Prostate gland (tissue), 2 donors: ENCODE data around the gene MOCS1. TPM values are rescaled to one million over a fixed set of nuclear protein-coding genes. Genes with fewer than 3 reads are reported as not detected.

Experiments used
- DNase-seq: peaks from one replicate; pipeline ENCODE4 v3.0.0-alpha.2; 2019; ENCODE audit warnings: low spot score
- H3K27ac ChIP-seq, 2 donors: fragments of 200-600 bp; sonication (generic); 2 replicates each; pipeline ENCODE4 v1.5.1; 2017 to 2019
- H3K27me3 ChIP-seq: fragments of 200-600 bp; sonication (generic); replicated peaks from 2 replicates; pipeline ENCODE4 v1.5.1; 2019; ENCODE audit not compliant: insufficient read depth
- H3K36me3 ChIP-seq, 2 donors: fragments of 200-600 bp; sonication (generic); 1 replicate in 1 of 2; 2 replicates in 1 of 2; pipeline versions ENCODE4 v1.5.1 to v1.8.1; 2017 to 2019
- H3K4me1 ChIP-seq: fragments of 200-600 bp; sonication (generic); replicated peaks from 2 replicates; pipeline ENCODE4 v1.5.1; 2019
- H3K4me3 ChIP-seq, 2 donors: fragments of 200-600 bp; sonication (generic); 2 replicates each; pipeline ENCODE4 v1.5.1; 2017 to 2019
- H3K9me3 ChIP-seq: fragments of 200-600 bp; sonication (generic); 2 replicates; pipeline ENCODE4 v1.5.1; 2017
- POLR2A ChIP-seq: fragments of 450-650 bp; IDR thresholded peaks from one replicate; pipeline ENCODE4 v1.6.1; 2016; ENCODE audit warnings: antibody characterized with exemption, mild to moderate bottlenecking
- POLR2AphosphoS5 ChIP-seq: sonication (generic); formaldehyde crosslinking; IDR thresholded peaks from one replicate; pipeline ENCODE4 v1.6.1; 2017; ENCODE audit warnings: antibody characterized with exemption
- WGBS: methylation state at CpG from one replicate; pipeline ENCODE4 v1.1.5; 2018; 5-methylcytosine and 5-hydroxymethylcytosine counted together
- intact Hi-C: fragments of 100-400 bp; cut with DNase I; formaldehyde crosslinking; loops from one replicate; pipeline ENCODE4 v1.14.2; 2022
- total RNA-seq, 2 donors: library from RNA; depleted of rRNA; stranded (reverse); fragments of >200 nt; gene quantifications; one replicate each; pipeline ENCODE4 v1.1.0, GENCODE V29; 2016
- TF ChIP-seq, protein P1 (sequence below), 4 experiments: fragments of 200-600 bp in 2 of 4; fragments of 450-650 bp in 2 of 4; sonication (generic) in 2 of 4; IDR thresholded peaks; 1 replicate in 3 of 4; 2 replicates in 1 of 4; pipeline ENCODE4 v1.5.1; 2016 to 2019; ENCODE audit warnings: antibody characterized with exemption in 4 of 4, mild to moderate bottlenecking in 2 of 4, moderate library complexity in 2 of 4

MOCS1 gene
- total RNA-seq, 2 donors from 2014 or later, result 7.2 to 19.8 TPM

DNA sequence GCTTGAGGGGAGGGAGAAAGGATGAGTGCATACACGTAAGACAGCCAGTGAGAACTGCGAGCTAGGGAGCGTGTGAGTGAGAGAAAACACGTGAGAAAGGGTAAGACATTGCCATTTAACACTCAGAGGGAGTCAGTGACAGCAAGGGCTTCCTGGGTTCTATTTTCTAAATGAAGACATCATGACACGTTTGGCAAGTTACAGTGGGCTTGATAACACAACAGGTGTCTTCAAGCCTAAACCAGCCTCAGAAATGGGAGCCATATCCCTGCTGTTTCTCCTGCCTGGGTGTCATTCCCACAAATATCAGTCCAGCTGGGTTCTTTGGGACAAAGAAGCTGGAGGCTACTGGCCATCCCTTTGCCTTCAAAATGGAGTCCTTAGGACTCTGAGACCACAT is 16.9 kb upstream of the MOCS1 start:
- no peak overlapping the region for H3K27ac ChIP-seq
- H3K36me3 ChIP-seq, result no peaks in the 10 kb centered on the region
- intact Hi-C loops, result no loop called here

DNA sequence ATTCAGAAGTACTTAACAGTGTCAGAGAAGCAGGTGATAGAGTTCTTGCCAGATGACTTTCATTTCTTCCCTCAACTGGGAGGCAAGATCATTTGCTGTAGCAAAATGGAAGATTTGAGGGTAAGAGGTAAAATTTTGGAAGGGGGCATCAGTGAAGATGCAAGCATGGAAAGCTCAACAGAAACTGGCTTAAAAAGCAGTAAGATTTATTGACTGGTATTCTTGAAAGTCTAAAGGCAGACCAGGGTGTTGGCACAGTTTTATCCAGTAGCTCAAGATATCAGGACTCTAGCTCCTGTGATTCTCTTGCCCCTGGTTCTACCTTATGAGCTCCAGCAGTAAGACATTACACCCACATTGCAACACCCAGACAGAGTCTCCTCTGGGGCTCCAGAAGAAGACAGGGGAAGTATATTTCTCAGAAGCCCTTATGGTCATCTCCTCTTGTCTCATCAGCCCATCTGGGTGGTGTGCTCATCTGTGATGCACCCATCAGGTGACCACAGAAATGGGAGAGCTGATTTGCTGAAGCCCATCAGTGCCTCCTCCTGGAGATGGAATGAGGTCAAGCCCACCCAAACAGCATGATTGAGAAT is 16.0 kb upstream of the MOCS1 start:
- Histone ChIP-seq H3K27ac (no peak overlapping the region), H3K4me3 (no peak overlapping the region), H3K27me3 (no peaks in the 10 kb centered on the region), H3K9me3 (no peaks in the 10 kb centered on the region), H3K36me3 (no peaks in the 10 kb centered on the region), H3K4me1 (no peaks in the 10 kb centered on the region)
- TF ChIP-seq POLR2AphosphoS5, result no peak
- no peak for TF ChIP-seq POLR2A
- TF ChIP-seq, protein P1, sequence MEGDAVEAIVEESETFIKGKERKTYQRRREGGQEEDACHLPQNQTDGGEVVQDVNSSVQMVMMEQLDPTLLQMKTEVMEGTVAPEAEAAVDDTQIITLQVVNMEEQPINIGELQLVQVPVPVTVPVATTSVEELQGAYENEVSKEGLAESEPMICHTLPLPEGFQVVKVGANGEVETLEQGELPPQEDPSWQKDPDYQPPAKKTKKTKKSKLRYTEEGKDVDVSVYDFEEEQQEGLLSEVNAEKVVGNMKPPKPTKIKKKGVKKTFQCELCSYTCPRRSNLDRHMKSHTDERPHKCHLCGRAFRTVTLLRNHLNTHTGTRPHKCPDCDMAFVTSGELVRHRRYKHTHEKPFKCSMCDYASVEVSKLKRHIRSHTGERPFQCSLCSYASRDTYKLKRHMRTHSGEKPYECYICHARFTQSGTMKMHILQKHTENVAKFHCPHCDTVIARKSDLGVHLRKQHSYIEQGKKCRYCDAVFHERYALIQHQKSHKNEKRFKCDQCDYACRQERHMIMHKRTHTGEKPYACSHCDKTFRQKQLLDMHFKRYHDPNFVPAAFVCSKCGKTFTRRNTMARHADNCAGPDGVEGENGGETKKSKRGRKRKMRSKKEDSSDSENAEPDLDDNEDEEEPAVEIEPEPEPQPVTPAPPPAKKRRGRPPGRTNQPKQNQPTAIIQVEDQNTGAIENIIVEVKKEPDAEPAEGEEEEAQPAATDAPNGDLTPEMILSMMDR (IDR thresholded peaks at IDR 0.05), result no peak
- DNase-seq, result no peak
- intact Hi-C loops, result no loop called here

More for the DNA sequence above, 16.9 kb upstream of the MOCS1 start:
- no peak overlapping the region for H3K4me3 ChIP-seq
- TF ChIP-seq, protein P1 (IDR thresholded peaks at IDR 0.05), result no peak
- TF ChIP-seq POLR2A (no peak), POLR2AphosphoS5 (no peak)
- no peaks in the 10 kb centered on the region for H3K9me3 ChIP-seq
- H3K27me3 ChIP-seq, result no peaks in the 10 kb centered on the region
- DNase-seq, result no peak
- H3K4me1 ChIP-seq, result no peaks in the 10 kb centered on the region
- WGBS, result 79% methylated on average over 5 of the region's 5 CpGs

DNA sequence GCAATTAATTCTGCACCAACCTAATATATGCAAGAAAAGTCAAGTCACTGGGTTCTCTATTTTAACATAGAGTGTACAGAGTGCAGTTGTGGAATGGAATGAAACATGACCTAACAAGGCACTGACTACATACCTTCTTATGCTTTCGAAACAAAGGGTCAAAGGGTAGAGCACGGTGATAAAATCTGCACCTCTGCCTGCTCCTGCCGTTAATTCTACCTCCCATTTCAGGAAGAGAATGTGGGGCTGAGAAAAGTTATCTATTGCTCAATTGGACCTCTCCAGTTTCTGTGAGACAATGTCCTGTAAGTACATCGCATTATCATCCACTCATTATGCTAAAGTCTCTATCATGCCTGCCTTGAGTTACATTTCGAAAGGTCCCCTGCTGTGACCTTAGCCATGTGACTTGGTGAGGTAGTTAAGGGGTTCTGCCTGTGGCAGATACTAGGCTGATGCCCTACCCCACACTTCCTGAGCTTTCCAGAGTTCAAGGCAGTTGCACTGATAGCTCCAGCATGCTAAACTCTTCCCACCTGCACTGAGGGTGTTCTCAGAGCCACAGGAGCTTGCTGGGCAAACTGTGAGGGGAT is 14.0 kb upstream of the MOCS1 start:
- no peak overlapping the region for H3K4me3 ChIP-seq
- 70% methylated on average over 5 of the region's 5 CpGs for WGBS
- no peaks in the 10 kb centered on the region for H3K36me3 ChIP-seq
- intact Hi-C loops, result no loop called here
- H3K9me3 ChIP-seq, result no peaks in the 10 kb centered on the region
- TF ChIP-seq POLR2AphosphoS5 (no peak), POLR2A (no peak)
- TF ChIP-seq, protein P1 (IDR thresholded peaks at IDR 0.05), result no peak
- H3K4me1 ChIP-seq, result no peaks in the 10 kb centered on the region
- no peak for DNase-seq
- H3K27me3 ChIP-seq, result no peaks in the 10 kb centered on the region
- no peak overlapping the region for H3K27ac ChIP-seq

DNA sequence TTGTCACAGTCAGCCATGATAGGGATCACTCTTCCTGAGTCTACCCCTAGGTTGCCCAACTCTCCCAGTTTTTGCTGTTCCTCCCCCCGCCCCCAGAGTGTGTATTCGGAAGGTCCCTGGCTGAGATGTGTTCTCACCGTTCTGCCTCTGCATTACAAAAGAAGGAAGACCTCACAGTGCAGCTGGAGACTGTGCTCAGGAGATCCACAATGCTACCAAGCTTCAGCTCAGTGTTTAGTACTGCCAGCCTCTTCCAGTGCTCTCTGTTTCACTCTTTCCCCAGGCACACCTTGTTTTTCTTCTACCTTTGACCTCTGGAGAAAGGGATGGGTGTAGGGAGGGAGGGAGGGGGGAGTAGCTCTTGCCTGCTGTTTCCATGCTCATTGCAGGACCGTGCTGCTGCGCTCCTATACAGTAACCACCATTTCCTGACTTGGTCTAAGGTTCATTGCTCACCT is 13.4 kb upstream of the MOCS1 start:
- no peak overlapping the region for H3K4me3 ChIP-seq
- no peaks in the 10 kb centered on the region for H3K9me3 ChIP-seq
- 79% methylated on average over 5 of the region's 5 CpGs for WGBS
- DNase-seq, result no peak
- intact Hi-C loops, result no loop called here
- no peak for TF ChIP-seq POLR2A
- TF ChIP-seq, protein P1 (IDR thresholded peaks at IDR 0.05), result no peak
- TF ChIP-seq POLR2AphosphoS5, result no peak
- H3K27ac ChIP-seq, result no peak overlapping the region
- H3K36me3 ChIP-seq, result no peaks in the 10 kb centered on the region
- H3K27me3 ChIP-seq, result no peaks in the 10 kb centered on the region
- H3K4me1 ChIP-seq, result no peaks in the 10 kb centered on the region

DNA sequence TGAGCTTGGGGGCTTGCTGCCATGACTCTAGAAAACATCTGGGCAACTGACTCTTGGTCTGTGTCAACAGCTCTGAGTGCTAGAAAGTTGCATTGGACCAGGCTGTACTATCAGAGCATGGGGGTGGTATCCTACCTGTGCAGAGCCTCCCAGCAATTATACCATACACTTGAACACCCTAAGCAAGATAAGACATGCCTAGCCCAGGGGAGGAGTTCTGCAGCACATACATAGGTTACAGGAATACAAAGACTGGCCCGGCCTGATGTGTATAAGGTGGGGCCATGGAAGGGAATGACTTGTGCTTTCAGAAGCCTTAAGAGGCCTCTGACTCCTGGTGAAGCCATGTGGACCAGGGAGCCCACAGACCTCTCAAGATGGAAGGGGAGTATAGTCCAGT is 11.4 kb upstream of the MOCS1 start:
- Histone ChIP-seq H3K4me3 (no peak overlapping the region), H3K36me3 (no peaks in the 10 kb centered on the region), H3K4me1 (no peaks in the 10 kb centered on the region), H3K9me3 (no peaks in the 10 kb centered on the region), H3K27ac (no peak overlapping the region), H3K27me3 (no peaks in the 10 kb centered on the region)
- no peak for DNase-seq
- no peak for TF ChIP-seq POLR2AphosphoS5
- TF ChIP-seq, protein P1 (IDR thresholded peaks at IDR 0.05), result no peak
- TF ChIP-seq POLR2A, result no peak
- 43% methylated on average over 1 of the region's 1 CpG for WGBS
- intact Hi-C loops, result no loop called here
